RCC 7860 (cell line): ENCODE results near the gene CFAP157.
"Not testable (repeated sequence)": the region's sequence is repeated elsewhere in the genome, so short reads cannot be mapped to it uniquely, and the experiment has no call there.

Source experiments
- DNase-seq: peaks from one replicate; pipeline ENCODE4 v3.0.0-alpha.2; 2015; ENCODE audit warnings: low spot score
- FAIRE-seq: peaks from 2 replicates; lab custom pipeline; 2012; peaks lifted over from hg19 to GRCh38; lab: Jason Lieb, UNC

Gene CFAP157

GRCh38 chr9:127756233-127756632, 49.4 kb downstream of the CFAP157 start:
- DNase-seq: no peak
- no peak for FAIRE-seq

DNA sequence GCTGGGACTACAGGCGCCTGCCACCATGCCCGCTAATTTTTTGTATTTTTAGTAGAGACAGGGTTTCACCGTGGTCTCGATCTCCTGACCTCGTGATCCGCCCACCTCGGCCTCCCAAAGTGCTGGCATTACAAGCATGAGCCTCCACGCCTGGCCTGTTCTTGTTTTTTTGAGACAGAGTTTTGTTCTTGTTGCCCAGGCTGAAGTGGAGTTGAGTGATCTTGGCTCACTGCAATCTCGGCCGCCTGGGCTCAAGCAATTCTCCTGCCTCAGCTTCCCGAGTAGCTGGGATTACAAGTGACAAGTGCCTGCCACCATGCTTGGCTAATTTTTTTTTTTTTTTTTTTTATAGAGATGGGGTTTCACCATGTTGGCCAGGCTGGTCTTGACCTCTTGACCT, 50.0 kb downstream of the CFAP157 start:
- not testable (repeated sequence) for DNase-seq, FAIRE-seq

DNA sequence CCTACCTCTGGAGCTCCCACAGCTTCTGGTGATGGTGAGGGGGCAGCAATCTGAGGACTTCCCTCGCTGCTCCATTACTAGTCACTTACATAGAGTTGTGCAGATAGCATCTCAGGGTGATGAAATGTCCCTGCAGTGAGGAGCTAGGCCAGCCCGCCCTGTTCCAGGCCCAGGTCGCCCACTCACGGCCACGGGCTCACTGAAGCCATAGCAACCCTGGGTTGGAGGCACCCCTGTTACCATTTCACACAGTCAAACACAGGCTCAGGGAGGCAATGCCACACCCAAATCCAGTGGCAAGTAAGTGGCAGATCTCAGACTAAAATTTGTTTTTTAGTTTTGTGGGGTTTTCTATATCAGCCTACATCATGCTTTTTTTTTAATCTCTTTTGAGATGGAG, 52.1 kb downstream of the CFAP157 start:
- FAIRE-seq (no peak), DNase-seq (no peak)

DNA sequence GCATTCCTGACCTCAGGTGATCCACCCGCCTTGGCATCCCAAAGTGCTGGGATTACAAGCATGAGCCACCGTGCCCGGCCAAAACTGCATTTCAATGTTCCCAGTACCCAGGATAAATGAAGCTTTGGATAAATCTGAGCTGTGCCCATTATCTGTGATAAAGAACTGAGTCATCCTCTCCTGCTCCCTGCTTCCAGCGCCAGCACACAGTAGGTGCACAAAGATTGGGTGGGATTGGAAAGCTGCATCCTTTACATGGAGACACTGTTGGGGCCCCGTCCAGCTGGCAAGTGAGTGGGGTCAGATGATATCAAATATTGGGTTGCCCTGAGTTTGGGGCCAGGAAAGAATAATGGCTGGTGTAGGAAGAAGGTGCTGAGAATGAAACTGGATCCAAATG, 54.3 kb downstream of the CFAP157 start:
- FAIRE-seq (no peak), DNase-seq (no peak)

GRCh38 chr9:127761491-127761956, 54.7 kb downstream of the CFAP157 start:
- FAIRE-seq (no peak), DNase-seq (no peak)

DNA sequence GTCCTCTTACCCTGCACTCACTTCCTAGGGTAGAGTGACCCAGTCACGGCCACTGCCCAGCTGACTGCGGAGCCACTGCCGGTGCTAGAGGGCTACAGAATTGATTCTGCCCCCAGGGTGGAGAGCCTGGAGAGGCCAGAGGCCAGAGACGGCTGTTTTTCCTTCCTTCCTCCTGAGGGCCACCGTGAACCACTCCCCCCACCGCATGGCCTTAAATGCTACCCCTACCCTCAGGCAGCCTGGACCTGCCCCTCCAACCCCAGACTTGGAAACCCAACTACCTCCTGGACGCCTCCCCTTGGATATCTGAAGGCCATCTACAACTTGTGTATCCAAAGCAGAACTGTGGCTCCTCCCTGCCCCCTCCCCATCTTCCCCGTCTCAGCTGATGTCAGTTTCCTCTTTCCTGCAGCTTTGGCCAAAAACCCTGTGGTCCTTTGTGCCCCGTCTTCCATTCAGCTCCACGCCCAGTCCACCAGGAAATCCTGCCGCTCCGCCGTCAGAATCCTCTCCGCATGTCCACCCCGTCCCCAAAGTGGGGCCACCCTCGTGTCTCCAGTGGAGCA, 55.4 kb downstream of the CFAP157 start:
- DNase-seq: no peak
- no peak for FAIRE-seq

- FAIRE-seq (no peak), DNase-seq (no peak)
These were observed 57.2 kb downstream of the CFAP157 start for GRCh38 chr9:127763918-127764384.

- no peak for DNase-seq
- FAIRE-seq: no peak
These were observed 58.6 kb downstream of the CFAP157 start for GRCh38 chr9:127765418-127765817.
